Germinal center (tissue), 1 donor: Measurements from ENCODE around the gene ORC2.
"Not testable (repeated sequence)": the region's sequence is repeated elsewhere in the genome, so short reads cannot be mapped to it uniquely, and the experiment has no call there.

Experiments used
- DNase-seq: peaks from one replicate; pipeline ENCODE4 v3.0.0; 2012; ENCODE audit warnings: mixed read lengths, low spot score

Gene ORC2

GRCh38 chr2:200963124-200963917 lies at the start of gene ORC2:
Gene ORC2, minus strand, starts transcription at chr2:200963660. Its CDS starts 5,537 bp downstream, at chr2:200958123.
- DNase-seq = peak; percentile 98

GRCh38 chr2:201008296-201008829 lies 44.9 kb upstream of the ORC2 start:
- no peak for DNase-seq

GRCh38 chr2:201007584-201007998 lies 44.1 kb upstream of the ORC2 start:
- no peak for DNase-seq

- DNase-seq = no peak
These were observed 43.2 kb upstream of the ORC2 start for GRCh38 chr2:201006704-201007103.

- no peak for DNase-seq
These were observed 40.9 kb upstream of the ORC2 start for GRCh38 chr2:201004370-201004769.

- DNase-seq = no peak
These were observed 29.6 kb upstream of the ORC2 start for GRCh38 chr2:200993097-200993496.

- no peak for DNase-seq
These were observed 23.7 kb upstream of the ORC2 start for GRCh38 chr2:200987137-200987536.

- DNase-seq = no peak
These were observed 22.3 kb upstream of the ORC2 start for GRCh38 chr2:200985799-200986198.

- DNase-seq = no peak
These were observed 13.2 kb upstream of the ORC2 start for GRCh38 chr2:200976710-200977109.

GRCh38 chr2:200975672-200976071 lies 12.2 kb upstream of the ORC2 start:
- no peak for DNase-seq

GRCh38 chr2:200970057-200970456 lies 6.6 kb upstream of the ORC2 start:
- not testable (repeated sequence) for DNase-seq

- DNase-seq = no peak
These were observed 5.3 kb upstream of the ORC2 start for GRCh38 chr2:200968735-200969134.

- DNase-seq = no peak
These were observed 4.7 kb upstream of the ORC2 start for GRCh38 chr2:200968162-200968561.

- DNase-seq = no peak
These were observed 3.3 kb upstream of the ORC2 start for GRCh38 chr2:200966770-200967169.

GRCh38 chr2:200964498-200964897 lies 1.0 kb upstream of the ORC2 start:
- DNase-seq = no peak

- not testable (repeated sequence) for DNase-seq
These were observed 425 bp upstream of the ORC2 start for GRCh38 chr2:200963918-200964252.

- DNase-seq = no peak
These were observed 693 bp downstream of the ORC2 start for GRCh38 chr2:200962811-200963123.

GRCh38 chr2:200961674-200962073 lies 1.8 kb downstream of the ORC2 start:
- no peak for DNase-seq

- no peak for DNase-seq
These were observed 13.1 kb downstream of the ORC2 start for GRCh38 chr2:200950378-200950777.

- DNase-seq = no peak
These were observed 18.1 kb downstream of the ORC2 start for GRCh38 chr2:200945395-200945729.

GRCh38 chr2:200944467-200945394 lies 18.7 kb downstream of the ORC2 start:
- DNase-seq = no peak

GRCh38 chr2:200943527-200944105 lies 19.8 kb downstream of the ORC2 start:
- DNase-seq = no peak

- no peak for DNase-seq
These were observed 23.6 kb downstream of the ORC2 start for GRCh38 chr2:200939832-200940231.
